PC-3 (cell line): ENCODE data around the gene KLF13.

Experiments
- EZH2 ChIP-seq: fragments of 300-600 bp; sonication (generic); IDR thresholded peaks from one replicate; pipeline ENCODE4 v1.6.1; 2017; ENCODE audit warnings: antibody characterized with exemption, mild to moderate bottlenecking, low read length; ENCODE audit not compliant: unreplicated experiment
- TF ChIP-seq, protein P1 (sequence below): fragments of 300-600 bp; sonication (generic); conservative IDR thresholded peaks from 2 replicates; pipeline ENCODE4 v1.5.1; 2017; ENCODE audit warnings: antibody characterized with exemption, low read depth, mild to moderate bottlenecking, low read length

GRCh38 chr15:31377030-31377429, 50.4 kb downstream of the KLF13 start:
- TF ChIP-seq, protein P1, sequence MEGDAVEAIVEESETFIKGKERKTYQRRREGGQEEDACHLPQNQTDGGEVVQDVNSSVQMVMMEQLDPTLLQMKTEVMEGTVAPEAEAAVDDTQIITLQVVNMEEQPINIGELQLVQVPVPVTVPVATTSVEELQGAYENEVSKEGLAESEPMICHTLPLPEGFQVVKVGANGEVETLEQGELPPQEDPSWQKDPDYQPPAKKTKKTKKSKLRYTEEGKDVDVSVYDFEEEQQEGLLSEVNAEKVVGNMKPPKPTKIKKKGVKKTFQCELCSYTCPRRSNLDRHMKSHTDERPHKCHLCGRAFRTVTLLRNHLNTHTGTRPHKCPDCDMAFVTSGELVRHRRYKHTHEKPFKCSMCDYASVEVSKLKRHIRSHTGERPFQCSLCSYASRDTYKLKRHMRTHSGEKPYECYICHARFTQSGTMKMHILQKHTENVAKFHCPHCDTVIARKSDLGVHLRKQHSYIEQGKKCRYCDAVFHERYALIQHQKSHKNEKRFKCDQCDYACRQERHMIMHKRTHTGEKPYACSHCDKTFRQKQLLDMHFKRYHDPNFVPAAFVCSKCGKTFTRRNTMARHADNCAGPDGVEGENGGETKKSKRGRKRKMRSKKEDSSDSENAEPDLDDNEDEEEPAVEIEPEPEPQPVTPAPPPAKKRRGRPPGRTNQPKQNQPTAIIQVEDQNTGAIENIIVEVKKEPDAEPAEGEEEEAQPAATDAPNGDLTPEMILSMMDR: no peak
- no peak for TF ChIP-seq EZH2
